ENCODE results near the gene FAM120AOS.

FAM120AOS gene

DNA sequence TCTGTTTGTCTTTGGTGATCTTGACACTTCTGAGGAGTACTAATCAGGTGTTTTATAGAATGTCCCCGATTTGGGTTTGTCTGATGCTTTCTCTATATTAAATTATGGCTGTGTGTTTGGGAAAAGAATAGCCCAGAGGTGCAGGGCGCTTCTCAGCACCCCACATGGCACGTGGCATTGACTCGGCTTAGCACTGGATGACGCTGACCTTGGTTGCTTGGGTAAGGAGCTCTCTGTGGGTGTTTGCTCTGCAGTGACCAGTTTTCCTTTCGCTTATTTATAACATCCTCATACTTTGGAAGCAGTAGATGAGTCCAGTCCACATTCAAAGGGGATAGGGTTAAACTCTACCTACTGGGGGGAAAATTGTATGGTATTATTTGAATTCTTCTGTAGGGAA lies 12.5 kb upstream of the FAM120AOS start (continued):
- TF ChIP-seq ZNF23 (tag by site-specific recombination; IDR thresholded peaks at IDR 0.05; ENCODE audit: borderline replicate concordance) (no peak), OSR2 (tag by site-specific recombination; IDR thresholded peaks at IDR 0.05) (no peak), ZNF350 (tag by site-specific recombination; IDR thresholded peaks at IDR 0.05) (no peak), SCRT2 (tag by site-specific recombination; IDR thresholded peaks at IDR 0.05) (no peak), ZNF112 (tag by site-specific recombination; IDR thresholded peaks at IDR 0.05) (no peak)

- POLR2A ChIA-PET, result interaction anchor here (1.4 kb wide), 1 partner anchor 13 kb away, joined by 3 read pairs; no protein-coding TSS in a partner anchor
These were observed 11.5 kb upstream of the FAM120AOS start for GRCh38 chr9:93464876-93465275.

GRCh38 chr9:93464395-93464794 lies 11.0 kb upstream of the FAM120AOS start:
- Histone ChIP-seq H3K4me1 (ENCODE audit: control insufficient read depth, insufficient read depth, low read length) (peaks cover 41% of the 10 kb centered on the region), H3K9me3 (ENCODE audit: control insufficient read depth, insufficient read depth, low read depth, low read length) (no peaks in the 10 kb centered on the region), H3K27ac (ENCODE audit: extremely low read depth, low read depth, low read length) (no peak overlapping the region), H3K36me3 (ENCODE audit: control insufficient read depth in 2 of 2, insufficient read depth in 1 of 2, low read length in 2 of 2) (no peaks in the 10 kb centered on the region), H3K4me3 (ENCODE audit: low read depth, low read length) (no peak overlapping the region)
- POLR2A ChIA-PET, result interaction anchor here (1.4 kb wide), 1 partner anchor 12 kb away, joined by 3 read pairs; no protein-coding TSS in a partner anchor
- CTCF ChIA-PET, result no interaction called here
- TF ChIP-seq HOXD13 (CRISPR knock-in tag; IDR thresholded peaks at IDR 0.05; ENCODE audit: borderline replicate concordance) (no peak), SP7 (tag by site-specific recombination; IDR thresholded peaks at IDR 0.05) (no peak), INSM2 (tag by site-specific recombination; IDR thresholded peaks at IDR 0.05) (no peak), ZNF157 (tag by site-specific recombination; IDR thresholded peaks at IDR 0.05) (no peak), PRDM1 (tag by site-specific recombination; IDR thresholded peaks at IDR 0.05) (no peak), ZNF776 (tag by site-specific recombination; IDR thresholded peaks at IDR 0.05; ENCODE audit: borderline replicate concordance) (no peak), ZNF138 (tag by site-specific recombination; IDR thresholded peaks at IDR 0.05; ENCODE audit: borderline replicate concordance) (no peak), ZBTB6 (tag by site-specific recombination; IDR thresholded peaks at IDR 0.05) (no peak), ZNF623 (tag by site-specific recombination; IDR thresholded peaks at IDR 0.05) (no peak), ZNF704 (tag by site-specific recombination; IDR thresholded peaks at IDR 0.05) (no peak), GLIS1 (tag by site-specific recombination; IDR thresholded peaks at IDR 0.05) (no peak), ZNF140 (tag by site-specific recombination; IDR thresholded peaks at IDR 0.05) (no peak)
- TF ChIP-seq, protein P1, sequence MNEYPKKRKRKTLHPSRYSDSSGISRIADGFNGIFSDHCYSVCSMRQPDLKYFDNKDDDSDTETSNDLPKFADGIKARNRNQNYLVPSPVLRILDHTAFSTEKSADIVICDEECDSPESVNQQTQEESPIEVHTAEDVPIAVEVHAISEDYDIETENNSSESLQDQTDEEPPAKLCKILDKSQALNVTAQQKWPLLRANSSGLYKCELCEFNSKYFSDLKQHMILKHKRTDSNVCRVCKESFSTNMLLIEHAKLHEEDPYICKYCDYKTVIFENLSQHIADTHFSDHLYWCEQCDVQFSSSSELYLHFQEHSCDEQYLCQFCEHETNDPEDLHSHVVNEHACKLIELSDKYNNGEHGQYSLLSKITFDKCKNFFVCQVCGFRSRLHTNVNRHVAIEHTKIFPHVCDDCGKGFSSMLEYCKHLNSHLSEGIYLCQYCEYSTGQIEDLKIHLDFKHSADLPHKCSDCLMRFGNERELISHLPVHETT (tag by site-specific recombination; IDR thresholded peaks at IDR 0.05), result no peak
- TF ChIP-seq, protein P2, sequence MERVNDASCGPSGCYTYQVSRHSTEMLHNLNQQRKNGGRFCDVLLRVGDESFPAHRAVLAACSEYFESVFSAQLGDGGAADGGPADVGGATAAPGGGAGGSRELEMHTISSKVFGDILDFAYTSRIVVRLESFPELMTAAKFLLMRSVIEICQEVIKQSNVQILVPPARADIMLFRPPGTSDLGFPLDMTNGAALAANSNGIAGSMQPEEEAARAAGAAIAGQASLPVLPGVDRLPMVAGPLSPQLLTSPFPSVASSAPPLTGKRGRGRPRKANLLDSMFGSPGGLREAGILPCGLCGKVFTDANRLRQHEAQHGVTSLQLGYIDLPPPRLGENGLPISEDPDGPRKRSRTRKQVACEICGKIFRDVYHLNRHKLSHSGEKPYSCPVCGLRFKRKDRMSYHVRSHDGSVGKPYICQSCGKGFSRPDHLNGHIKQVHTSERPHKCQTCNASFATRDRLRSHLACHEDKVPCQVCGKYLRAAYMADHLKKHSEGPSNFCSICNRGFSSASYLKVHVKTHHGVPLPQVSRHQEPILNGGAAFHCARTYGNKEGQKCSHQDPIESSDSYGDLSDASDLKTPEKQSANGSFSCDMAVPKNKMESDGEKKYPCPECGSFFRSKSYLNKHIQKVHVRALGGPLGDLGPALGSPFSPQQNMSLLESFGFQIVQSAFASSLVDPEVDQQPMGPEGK (tag by site-specific recombination; IDR thresholded peaks at IDR 0.05), result no peak
- TF ChIP-seq, protein P3, sequence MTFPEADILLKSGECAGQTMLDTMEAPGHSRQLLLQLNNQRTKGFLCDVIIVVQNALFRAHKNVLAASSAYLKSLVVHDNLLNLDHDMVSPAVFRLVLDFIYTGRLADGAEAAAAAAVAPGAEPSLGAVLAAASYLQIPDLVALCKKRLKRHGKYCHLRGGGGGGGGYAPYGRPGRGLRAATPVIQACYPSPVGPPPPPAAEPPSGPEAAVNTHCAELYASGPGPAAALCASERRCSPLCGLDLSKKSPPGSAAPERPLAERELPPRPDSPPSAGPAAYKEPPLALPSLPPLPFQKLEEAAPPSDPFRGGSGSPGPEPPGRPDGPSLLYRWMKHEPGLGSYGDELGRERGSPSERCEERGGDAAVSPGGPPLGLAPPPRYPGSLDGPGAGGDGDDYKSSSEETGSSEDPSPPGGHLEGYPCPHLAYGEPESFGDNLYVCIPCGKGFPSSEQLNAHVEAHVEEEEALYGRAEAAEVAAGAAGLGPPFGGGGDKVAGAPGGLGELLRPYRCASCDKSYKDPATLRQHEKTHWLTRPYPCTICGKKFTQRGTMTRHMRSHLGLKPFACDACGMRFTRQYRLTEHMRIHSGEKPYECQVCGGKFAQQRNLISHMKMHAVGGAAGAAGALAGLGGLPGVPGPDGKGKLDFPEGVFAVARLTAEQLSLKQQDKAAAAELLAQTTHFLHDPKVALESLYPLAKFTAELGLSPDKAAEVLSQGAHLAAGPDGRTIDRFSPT (tag by site-specific recombination; IDR thresholded peaks at IDR 0.05), result no peak

More at GRCh38 chr9:93464876-93465275, 11.5 kb upstream of the FAM120AOS start:
- no peaks in the 10 kb centered on the region for H3K9me3 ChIP-seq (ENCODE audit: control insufficient read depth, insufficient read depth, low read depth, low read length)
- CTCF ChIA-PET, result no interaction called here
- peak; percentile 20; the same call in 1 of the 2 replicates for TF ChIP-seq ZBTB17 (tag by site-specific recombination; IDR thresholded peaks at IDR 0.05)
- 0 out of 2 replicates have a peak, but pooled peaks have one; percentile 10 for TF ChIP-seq PRDM1 (tag by site-specific recombination; IDR thresholded peaks at IDR 0.05)
- TF ChIP-seq ZBTB6 (tag by site-specific recombination; IDR thresholded peaks at IDR 0.05), result no peak
- H3K27ac ChIP-seq (ENCODE audit: extremely low read depth, low read depth, low read length), result no peak overlapping the region
- H3K4me1 ChIP-seq (ENCODE audit: control insufficient read depth, insufficient read depth, low read length), result peaks cover 39% of the 10 kb centered on the region
- no peak overlapping the region for H3K4me3 ChIP-seq (ENCODE audit: low read depth, low read length)
- H3K36me3 ChIP-seq (ENCODE audit: control insufficient read depth in 2 of 2, insufficient read depth in 1 of 2, low read length in 2 of 2), result no peaks in the 10 kb centered on the region

All from HEK293 (cell line).